CD8-positive, alpha-beta memory T cell (primary cell): Measurements from ENCODE around the gene EMILIN2. TPM values are rescaled to one million over a fixed set of nuclear protein-coding genes. Genes with fewer than 3 reads are reported as not detected.
"Not testable (repeated sequence)": the region's sequence is repeated elsewhere in the genome, so short reads cannot be mapped to it uniquely, and the experiment has no call there.

Source experiments
- CTCF ChIA-PET: fragments of 350-600 bp; sonication (Branson Sonifier 250); formaldehyde crosslinking; loops from one replicate; lab custom pipeline; 2021; ENCODE audit warnings: antibody characterized with exemption; lab: Charles Lee
- POLR2A ChIA-PET: fragments of 350-600 bp; sonication (Branson Sonifier 250); formaldehyde crosslinking; loops from one replicate; lab custom pipeline; 2021; ENCODE audit warnings: antibody characterized with exemption; lab: Charles Lee
- DNase-seq, 5 donors: peaks; one replicate each; pipeline versions ENCODE4 v3.0.0 to v3.0.0-alpha.2; 2020 to 2022; ENCODE audit warnings: mixed read lengths in 1 of 5
- H3K27ac ChIP-seq: one replicate; pipeline ENCODE4 v1.7.0; 2013; ENCODE audit warnings: low read depth, mild to moderate bottlenecking, low read length, moderate library complexity
- H3K27me3 ChIP-seq: 2 replicates; pipeline ENCODE4 v1.7.0; 2013; ENCODE audit warnings: low read length, mild to moderate bottlenecking; ENCODE audit not compliant: insufficient read depth, poor library complexity, severe bottlenecking
- H3K36me3 ChIP-seq: 2 replicates; pipeline ENCODE4 v1.7.0; 2013; ENCODE audit warnings: mild to moderate bottlenecking, low read length, moderate library complexity; ENCODE audit not compliant: insufficient read depth
- H3K4me1 ChIP-seq: 2 replicates; pipeline ENCODE4 v1.7.0; 2013; ENCODE audit warnings: mild to moderate bottlenecking, low read length, moderate library complexity; ENCODE audit not compliant: insufficient read depth
- H3K4me3 ChIP-seq: 2 replicates; pipeline ENCODE4 v1.7.0; 2013; ENCODE audit warnings: mild to moderate bottlenecking, low read length
- H3K9me3 ChIP-seq: 2 replicates; pipeline ENCODE4 v1.7.0; 2013; ENCODE audit warnings: mild to moderate bottlenecking, low read length
- H3K27ac Mint-ChIP-seq, 8 donors: one replicate each; pipeline ENCODE4 v1.8.0; 2020 to 2021; ENCODE audit warnings: mixed read lengths in 8 of 8, mild to moderate bottlenecking in 6 of 8, inconsistent platforms in 3 of 8, moderate library complexity in 3 of 8
- H3K27me3 Mint-ChIP-seq, 2 donors: one replicate each; pipeline ENCODE4 v1.8.0; 2020 to 2021; ENCODE audit warnings: mixed read lengths in 2 of 2, mild to moderate bottlenecking in 1 of 2, moderate library complexity in 1 of 2
- H3K36me3 Mint-ChIP-seq, 3 donors: one replicate each; pipeline ENCODE4 v1.8.0; 2020 to 2021; ENCODE audit warnings: mixed read lengths in 3 of 3, inconsistent platforms in 1 of 3, mild to moderate bottlenecking in 1 of 3
- H3K4me1 Mint-ChIP-seq, 3 donors: one replicate each; pipeline ENCODE4 v1.8.0; 2020 to 2021; ENCODE audit warnings: mixed read lengths in 3 of 3, inconsistent platforms in 1 of 3, mild to moderate bottlenecking in 1 of 3
- H3K4me3 Mint-ChIP-seq, 7 donors: one replicate each; pipeline ENCODE4 v1.8.0; 2020 to 2021; ENCODE audit warnings: mixed read lengths in 7 of 7, mild to moderate bottlenecking in 6 of 7, moderate library complexity in 4 of 7, inconsistent platforms in 2 of 7
- H3K9me3 Mint-ChIP-seq, 5 donors: one replicate each; pipeline ENCODE4 v1.8.0; 2020 to 2022; ENCODE audit warnings: mixed read lengths in 5 of 5, mild to moderate bottlenecking in 3 of 5, moderate library complexity in 2 of 5, inconsistent platforms in 1 of 5
- polyA plus RNA-seq: library from polyadenylated mRNA; unstranded; fragments of 300-500 nt; fragmentation: Illumina TruSeq; gene quantifications from one replicate; pipeline ENCODE4 v1.2.3, GENCODE V29; 2021
- total RNA-seq, 2 experiments: library from RNA; stranded (reverse); gene quantifications; one replicate each; pipeline ENCODE4 v1.2.3, GENCODE V29; 2021

EMILIN2 gene
- total and polyA plus RNA-seq, 3 experiments from 2014 or later, result 4.5 to 27.8 (median 22.7) TPM

DNA sequence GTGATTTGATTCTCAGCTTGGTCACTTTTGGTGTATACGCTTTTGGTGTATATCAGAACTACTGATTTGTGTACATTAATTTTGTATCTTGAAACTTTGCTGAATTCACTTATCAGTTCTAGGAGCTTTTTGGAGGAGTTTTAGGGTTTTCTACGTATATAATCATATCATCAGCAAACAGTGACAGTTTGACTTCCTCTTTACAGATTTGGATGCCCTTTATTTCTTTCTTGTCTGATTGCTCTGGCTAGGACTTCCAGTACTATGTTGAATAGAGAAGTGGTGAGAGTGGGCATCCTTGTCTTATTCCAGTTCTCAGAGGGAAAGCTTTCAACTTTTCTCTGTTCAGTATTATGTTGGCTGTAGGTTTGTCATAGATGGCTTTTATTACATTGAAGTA lies 19.7 kb downstream of the EMILIN2 start:
- H3K4me1 ChIP-seq, CTCF ChIA-PET, H3K4me3 ChIP-seq: not testable (repeated sequence)

DNA sequence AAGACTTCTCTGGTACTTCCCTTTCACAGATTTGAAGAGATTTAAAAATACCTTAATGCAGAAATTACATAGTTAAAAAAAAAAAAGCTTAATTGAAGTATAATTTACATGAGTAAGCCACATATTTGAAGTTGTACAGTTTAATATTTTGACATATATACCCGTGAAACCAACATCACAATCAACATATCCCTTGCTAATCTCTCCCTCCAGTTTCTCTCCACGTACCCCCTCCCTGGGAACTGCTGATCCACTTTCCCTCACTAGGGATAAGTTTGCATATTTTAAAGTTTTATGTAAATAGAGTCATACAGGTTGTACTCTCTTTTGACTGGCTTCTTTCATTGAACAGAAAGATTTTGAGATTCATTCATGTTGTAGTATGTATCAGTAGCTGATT lies 22.4 kb downstream of the EMILIN2 start:
- no peaks in the 10 kb centered on the region for H3K27me3 ChIP-seq
- H3K4me3 ChIP-seq, result no peak overlapping the region
- Mint-ChIP-seq H3K9me3 (peaks cover 0 to 2% (median 0%) of the 10 kb centered on the region in 5 donors), H3K4me3 (no peak overlapping the region), H3K4me1 (no peaks in the 10 kb centered on the region), H3K27ac (peak overlapping the region in 1 of 8 donors; percentile 5), H3K36me3 (peaks cover 0 to 15% (median 0%) of the 10 kb centered on the region in 3 donors), H3K27me3 (peaks cover 8 to 26% of the 10 kb centered on the region in 2 donors)
- ChIA-PET POLR2A (no interaction called here), CTCF (no interaction called here)
- no peaks in the 10 kb centered on the region for H3K36me3 ChIP-seq
- H3K27ac ChIP-seq, result no peak overlapping the region
- DNase-seq, result no peak
- no peaks in the 10 kb centered on the region for H3K9me3 ChIP-seq
- H3K4me1 ChIP-seq, result no peaks in the 10 kb centered on the region

More for the DNA sequence above, 19.7 kb downstream of the EMILIN2 start:
- H3K9me3 ChIP-seq, H3K27ac Mint-ChIP-seq, DNase-seq, H3K27me3 ChIP-seq, H3K36me3 ChIP-seq, H3K4me3 Mint-ChIP-seq, H3K27ac ChIP-seq, POLR2A ChIA-PET, H3K4me1 Mint-ChIP-seq, H3K9me3 Mint-ChIP-seq: not testable (repeated sequence)
- Mint-ChIP-seq H3K36me3 (peaks cover 0 to 15% (median 0%) of the 10 kb centered on the region in 3 donors), H3K27me3 (peaks cover 8 to 30% of the 10 kb centered on the region in 2 donors)

DNA sequence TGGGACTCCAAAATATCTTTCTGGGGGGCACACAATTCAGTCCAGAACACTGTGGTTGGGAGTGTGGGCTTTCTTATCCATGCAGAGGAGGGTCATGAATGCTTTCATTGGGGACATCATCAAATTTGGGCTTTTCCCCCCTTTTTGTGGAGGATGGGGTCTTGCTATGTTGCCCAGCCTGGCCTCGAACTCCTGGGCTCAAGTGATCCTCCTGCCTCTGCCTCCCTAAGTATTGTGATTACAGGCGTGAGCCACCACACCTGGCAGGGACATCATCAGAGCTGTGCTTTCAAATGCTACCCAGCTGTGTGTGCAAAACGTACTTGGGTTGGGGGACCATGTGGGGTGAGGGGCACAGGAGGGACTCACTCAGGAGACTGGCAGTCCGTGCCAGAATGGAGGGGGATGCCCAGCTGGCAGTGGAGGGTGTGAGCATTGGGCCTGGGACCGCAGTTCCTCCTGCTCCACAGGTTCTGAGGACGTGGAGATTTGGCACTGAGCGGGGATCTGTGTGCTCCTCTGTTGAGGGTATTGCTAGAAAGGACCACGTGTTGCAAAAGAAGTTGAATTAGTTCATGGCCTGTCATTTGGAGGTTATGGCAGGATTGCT lies 24.4 kb downstream of the EMILIN2 start:
- H3K36me3 ChIP-seq, result no peaks in the 10 kb centered on the region
- H3K4me1 ChIP-seq, result no peaks in the 10 kb centered on the region
- H3K4me3 Mint-ChIP-seq, result no peak overlapping the region
- peaks cover 0 to 2% (median 0%) of the 10 kb centered on the region in 5 donors for H3K9me3 Mint-ChIP-seq
- no peaks in the 10 kb centered on the region for H3K4me1 Mint-ChIP-seq
- H3K27ac ChIP-seq, result no peak overlapping the region
- H3K27ac Mint-ChIP-seq, result no peak overlapping the region
- H3K27me3 Mint-ChIP-seq, result peaks cover 5 to 22% of the 10 kb centered on the region in 2 donors
- H3K4me3 ChIP-seq, result no peak overlapping the region
- H3K27me3 ChIP-seq, result no peaks in the 10 kb centered on the region
- ChIA-PET POLR2A (no interaction called here), CTCF (interaction anchor here (0.6 to 1.7 kb wide), 2 partner anchors 10 to 13 kb away, joined by 3 to 7 read pairs; no protein-coding TSS in a partner anchor)
- peaks cover 0 to 12% (median 0%) of the 10 kb centered on the region in 3 donors for H3K36me3 Mint-ChIP-seq
- H3K9me3 ChIP-seq, result no peaks in the 10 kb centered on the region
- DNase-seq, result no peak

DNA sequence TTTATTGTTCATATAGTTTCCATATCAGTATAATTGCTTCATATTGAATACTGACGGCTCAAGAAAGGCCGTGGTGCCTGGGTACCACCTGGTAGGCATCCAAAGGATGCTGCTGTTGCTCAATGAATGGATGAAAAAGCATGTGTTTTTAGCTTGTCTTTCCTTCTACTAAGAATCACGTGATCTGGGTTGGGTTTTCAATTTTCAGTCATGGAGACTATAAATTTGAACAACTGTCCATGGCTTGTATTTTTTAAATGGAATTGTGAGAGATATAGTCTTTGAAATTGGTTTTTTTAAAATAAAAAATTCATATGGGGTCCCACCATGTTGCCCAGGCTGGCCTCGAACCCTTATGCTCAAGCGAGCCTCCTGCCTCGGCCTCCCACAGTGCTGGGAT lies 25.3 kb downstream of the EMILIN2 start:
- POLR2A ChIA-PET, result no interaction called here
- CTCF ChIA-PET, result interaction anchor here (1.7 kb wide), 1 partner anchor 12 kb away, joined by 7 read pairs; no protein-coding TSS in a partner anchor
- Histone ChIP-seq H3K27ac (no peak overlapping the region), H3K27me3 (no peaks in the 10 kb centered on the region), H3K36me3 (no peaks in the 10 kb centered on the region), H3K9me3 (no peaks in the 10 kb centered on the region), H3K4me3 (no peak overlapping the region), H3K4me1 (no peaks in the 10 kb centered on the region)
- Mint-ChIP-seq H3K4me1 (no peaks in the 10 kb centered on the region), H3K36me3 (peaks cover 0 to 10% (median 0%) of the 10 kb centered on the region in 3 donors), H3K27ac (no peak overlapping the region), H3K27me3 (peaks cover 2 to 18% of the 10 kb centered on the region in 2 donors), H3K9me3 (no peaks in the 10 kb centered on the region), H3K4me3 (no peak overlapping the region)
- no peak for DNase-seq

DNA sequence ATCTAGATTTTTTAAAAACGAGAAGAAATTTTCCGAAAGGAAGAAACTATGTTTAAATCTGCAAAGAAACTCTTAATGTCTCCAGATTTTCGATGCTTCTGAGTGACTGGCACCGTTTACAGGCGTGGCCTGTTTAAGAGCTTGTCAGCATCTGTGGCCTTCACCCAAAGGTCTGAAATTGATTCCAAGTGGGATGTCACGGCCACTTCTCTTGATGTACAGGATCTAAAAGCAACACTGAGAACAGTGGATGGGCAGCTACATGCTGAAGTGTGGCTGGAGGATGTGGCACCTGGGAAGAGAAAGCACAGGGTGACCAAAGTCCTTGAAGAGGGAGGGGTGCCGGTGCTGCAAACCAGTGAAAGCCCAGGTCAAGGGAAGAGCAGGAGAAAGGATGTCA lies 28.0 kb downstream of the EMILIN2 start:
- ChIA-PET CTCF (no interaction called here), POLR2A (no interaction called here)
- Mint-ChIP-seq H3K4me1 (peaks cover 0 to under 1% (median 0%) of the 10 kb centered on the region in 3 donors), H3K4me3 (no peak overlapping the region), H3K27me3 (peaks cover 1 to 9% of the 10 kb centered on the region in 2 donors), H3K27ac (no peak overlapping the region), H3K9me3 (no peaks in the 10 kb centered on the region), H3K36me3 (peaks cover 0 to under 1% (median 0%) of the 10 kb centered on the region in 3 donors)
- Histone ChIP-seq H3K27ac (no peak overlapping the region), H3K9me3 (no peaks in the 10 kb centered on the region), H3K4me1 (no peaks in the 10 kb centered on the region), H3K36me3 (no peaks in the 10 kb centered on the region), H3K27me3 (no peaks in the 10 kb centered on the region), H3K4me3 (no peak overlapping the region)
- DNase-seq, result no peak

DNA sequence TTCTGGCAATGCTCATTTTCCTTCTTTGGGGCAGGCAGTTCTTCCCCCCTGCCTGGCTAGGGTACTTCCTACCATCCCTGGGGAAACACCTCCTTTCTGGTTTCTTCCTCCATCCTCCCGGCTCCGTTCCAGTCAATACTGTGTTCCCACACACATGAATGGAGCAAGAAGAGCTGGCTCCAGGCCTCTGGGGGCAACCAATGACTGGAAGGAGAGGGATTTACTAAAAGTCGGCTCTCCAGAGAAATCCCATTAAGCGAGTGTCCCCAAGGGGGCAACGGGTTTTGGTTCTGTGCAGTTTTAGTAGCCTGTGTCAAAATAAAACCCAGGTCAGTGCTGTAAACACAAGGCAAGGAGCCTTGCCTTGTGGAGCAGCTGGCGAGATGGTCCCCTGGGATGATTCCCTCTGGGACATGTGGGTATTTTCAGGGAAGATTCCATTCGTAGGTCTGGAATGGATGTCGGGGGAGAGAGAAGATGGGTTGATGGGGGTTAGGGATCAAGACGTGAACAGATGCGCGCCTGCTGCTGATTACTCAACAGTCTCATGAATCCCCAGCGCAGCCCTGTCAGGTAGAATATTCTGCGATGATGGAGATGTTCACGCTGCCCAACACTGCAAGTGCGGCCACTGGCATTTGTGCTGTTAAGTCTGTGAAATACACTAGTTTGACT lies 32.0 kb downstream of the EMILIN2 start:
- CTCF ChIA-PET, result no interaction called here
- POLR2A ChIA-PET, result no interaction called here
- H3K27me3 ChIP-seq, result no peaks in the 10 kb centered on the region

DNA sequence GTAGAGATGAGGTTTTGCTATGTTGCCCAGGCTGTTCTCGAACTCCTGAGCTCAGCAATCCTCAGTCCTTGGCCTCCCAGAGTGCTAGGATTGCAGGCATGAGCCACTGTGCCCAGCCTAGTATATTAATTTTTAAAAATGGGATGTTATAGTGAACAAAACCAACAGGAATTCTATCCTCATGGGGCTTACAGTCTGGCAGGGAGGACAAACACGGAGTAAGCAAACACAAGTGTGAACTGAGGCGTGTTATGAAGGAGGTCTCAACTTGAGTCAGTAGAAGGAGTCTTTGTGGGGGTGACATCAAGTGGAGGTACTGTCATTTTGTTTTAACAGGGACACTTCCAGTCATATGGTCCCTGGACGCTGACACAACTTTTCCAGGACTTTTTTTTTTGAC lies 33.1 kb downstream of the EMILIN2 start:
- no peaks in the 10 kb centered on the region for H3K9me3 ChIP-seq
- H3K4me3 Mint-ChIP-seq, result peak overlapping the region in 1 of 7 donors; percentile 21
- ChIA-PET POLR2A (interaction anchor here (0.6 kb wide), 1 partner anchor 23 kb away, joined by 3 read pairs; no protein-coding TSS in a partner anchor), CTCF (no interaction called here)
- H3K27me3 ChIP-seq, result no peaks in the 10 kb centered on the region
- no peak overlapping the region for H3K4me3 ChIP-seq
- peaks cover 34% of the 10 kb centered on the region for H3K4me1 ChIP-seq
- peaks cover 25 to 38% (median 32%) of the 10 kb centered on the region in 3 donors for H3K4me1 Mint-ChIP-seq
- H3K27me3 Mint-ChIP-seq, result peaks cover 0 to 1% of the 10 kb centered on the region in 2 donors
- no peaks in the 10 kb centered on the region for H3K36me3 ChIP-seq
- peak overlapping the region in 1 of 8 donors; percentile 14 for H3K27ac Mint-ChIP-seq
- H3K27ac ChIP-seq, result no peak overlapping the region
- H3K9me3 Mint-ChIP-seq, result no peaks in the 10 kb centered on the region
- no peaks in the 10 kb centered on the region for H3K36me3 Mint-ChIP-seq
- DNase-seq, result no peak

More for the DNA sequence above, 32.0 kb downstream of the EMILIN2 start:
- no peak overlapping the region for H3K4me3 Mint-ChIP-seq
- H3K9me3 Mint-ChIP-seq, result no peaks in the 10 kb centered on the region
- H3K4me1 ChIP-seq, result peaks cover 29% of the 10 kb centered on the region
- H3K4me1 Mint-ChIP-seq, result peaks cover 22 to 29% (median 23%) of the 10 kb centered on the region in 3 donors
- H3K27ac ChIP-seq, result no peak overlapping the region
- peaks cover 0 to 1% of the 10 kb centered on the region in 2 donors for H3K27me3 Mint-ChIP-seq
- no peaks in the 10 kb centered on the region for H3K36me3 Mint-ChIP-seq
- H3K27ac Mint-ChIP-seq, result no peak overlapping the region
- H3K4me3 ChIP-seq, result no peak overlapping the region
- H3K36me3 ChIP-seq, result no peaks in the 10 kb centered on the region
- H3K9me3 ChIP-seq, result no peaks in the 10 kb centered on the region
- no peak for DNase-seq

DNA sequence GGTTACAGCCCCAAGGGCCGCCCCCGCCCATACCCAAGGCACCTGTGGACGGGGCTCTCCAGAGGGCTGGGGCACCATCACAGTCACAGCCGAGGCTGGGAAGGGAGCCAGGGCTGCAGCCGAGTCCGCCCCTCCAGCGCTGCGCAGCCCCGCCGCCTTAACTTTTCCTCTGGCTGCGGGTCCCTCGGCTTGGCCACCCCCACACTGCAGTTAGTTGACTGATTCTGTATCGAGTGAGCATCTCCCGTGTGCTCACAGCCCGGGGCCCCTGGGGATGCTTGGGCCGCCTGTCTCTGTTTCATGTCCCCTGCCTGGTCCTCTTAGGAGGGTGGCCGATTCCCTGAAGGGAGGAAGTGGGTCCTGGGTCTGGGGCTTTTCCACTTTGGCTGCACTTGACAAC lies 33.7 kb downstream of the EMILIN2 start:
- Histone ChIP-seq H3K9me3 (no peaks in the 10 kb centered on the region), H3K27ac (no peak overlapping the region), H3K4me1 (peaks cover 35% of the 10 kb centered on the region), H3K36me3 (no peaks in the 10 kb centered on the region), H3K4me3 (no peak overlapping the region), H3K27me3 (no peaks in the 10 kb centered on the region)
- Mint-ChIP-seq H3K36me3 (no peaks in the 10 kb centered on the region), H3K27me3 (peaks cover 0 to 1% of the 10 kb centered on the region in 2 donors), H3K9me3 (no peaks in the 10 kb centered on the region), H3K27ac (no peak overlapping the region), H3K4me1 (peaks cover 25 to 41% (median 35%) of the 10 kb centered on the region in 3 donors), H3K4me3 (no peak overlapping the region)
- no peak for DNase-seq
- ChIA-PET CTCF (no interaction called here), POLR2A (no interaction called here)
